Right atrium auricular region (tissue), 2 donors: ENCODE data around the gene ANKRD66. TPM values are rescaled to one million over a fixed set of nuclear protein-coding genes. Genes with fewer than 3 reads are reported as not detected.

Experiments
- DNase-seq: peaks from one replicate; pipeline ENCODE4 v3.0.0-alpha.2; 2019; ENCODE audit warnings: low spot score
- H3K27ac ChIP-seq, 2 donors: fragments of 200-600 bp; sonication (generic); 1 replicate in 1 of 2; 2 replicates in 1 of 2; pipeline ENCODE4 v1.5.1; 2016 to 2019
- H3K27me3 ChIP-seq, 2 donors: fragments of 200-600 bp; sonication (generic); one replicate each; pipeline versions ENCODE4 v1.5.1 to v1.6.0; 2017 to 2019
- H3K36me3 ChIP-seq: fragments of 200-600 bp; sonication (generic); one replicate; pipeline ENCODE4 v1.5.1; 2016
- H3K4me1 ChIP-seq, 2 donors: fragments of 200-600 bp; sonication (generic); one replicate each; pipeline versions ENCODE4 v1.5.1 to v1.6.0; 2017 to 2019
- H3K4me3 ChIP-seq, 2 donors: fragments of 200-600 bp; sonication (generic); 1 replicate in 1 of 2; 2 replicates in 1 of 2; pipeline ENCODE4 v1.5.1; 2017 to 2019; ENCODE audit warnings: mild to moderate bottlenecking in 1 of 2, moderate library complexity in 1 of 2
- H3K9me3 ChIP-seq, 2 donors: fragments of 200-600 bp; sonication (generic); one replicate each; pipeline ENCODE4 v1.5.1; 2019
- total RNA-seq, 2 donors: library from RNA; depleted of rRNA; stranded (reverse); fragments of >200 nt; gene quantifications; one replicate each; pipeline ENCODE4 v1.1.0, GENCODE V29; 2016
- TF ChIP-seq, protein P1 (sequence below), 2 donors: fragments of 200-600 bp; sonication (generic); IDR thresholded peaks; one replicate each; pipeline ENCODE4 v1.5.1; 2019; ENCODE audit warnings: antibody characterized with exemption in 2 of 2

ANKRD66 gene
- total RNA-seq, 2 donors from 2014 or later = not detected

DNA sequence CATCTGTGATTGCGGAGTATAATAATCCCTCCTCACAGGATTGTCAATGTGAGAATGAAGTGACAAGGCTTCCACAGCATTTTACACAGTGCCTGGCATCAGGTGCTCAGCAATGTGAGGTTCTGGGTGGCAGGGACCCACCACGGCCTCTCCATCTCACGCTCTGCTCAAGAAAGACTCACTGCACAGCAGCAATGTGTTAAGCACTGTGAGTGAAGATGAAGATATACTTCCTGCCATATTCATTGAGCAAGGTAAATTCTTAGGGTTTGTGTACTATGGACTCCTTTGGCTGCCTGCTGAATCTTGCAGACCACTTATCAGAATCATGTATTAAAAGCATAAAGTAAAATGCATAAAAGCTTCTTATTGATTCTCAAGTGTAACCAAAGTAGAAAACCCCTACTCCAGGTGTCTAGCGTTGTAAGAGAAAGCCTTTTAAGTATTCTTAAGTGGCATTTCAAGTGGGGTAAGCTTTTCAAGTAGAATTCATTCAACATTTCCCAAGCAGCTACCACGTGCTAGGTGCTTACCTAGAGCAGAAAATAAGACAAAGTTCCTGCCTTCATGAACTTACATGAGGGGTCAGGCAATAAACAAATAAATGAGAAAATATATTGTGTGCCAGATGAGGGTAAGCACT is 29.5 kb downstream of the ANKRD66 start:
- Histone ChIP-seq H3K27me3 (no peaks in the 10 kb centered on the region), H3K36me3 (no peaks in the 10 kb centered on the region), H3K4me1 (peaks cover 4 to 23% of the 10 kb centered on the region in 2 donors), H3K9me3 (no peaks in the 10 kb centered on the region), H3K27ac (no peak overlapping the region), H3K4me3 (no peak overlapping the region)
- DNase-seq = no peak
- TF ChIP-seq, protein P1, sequence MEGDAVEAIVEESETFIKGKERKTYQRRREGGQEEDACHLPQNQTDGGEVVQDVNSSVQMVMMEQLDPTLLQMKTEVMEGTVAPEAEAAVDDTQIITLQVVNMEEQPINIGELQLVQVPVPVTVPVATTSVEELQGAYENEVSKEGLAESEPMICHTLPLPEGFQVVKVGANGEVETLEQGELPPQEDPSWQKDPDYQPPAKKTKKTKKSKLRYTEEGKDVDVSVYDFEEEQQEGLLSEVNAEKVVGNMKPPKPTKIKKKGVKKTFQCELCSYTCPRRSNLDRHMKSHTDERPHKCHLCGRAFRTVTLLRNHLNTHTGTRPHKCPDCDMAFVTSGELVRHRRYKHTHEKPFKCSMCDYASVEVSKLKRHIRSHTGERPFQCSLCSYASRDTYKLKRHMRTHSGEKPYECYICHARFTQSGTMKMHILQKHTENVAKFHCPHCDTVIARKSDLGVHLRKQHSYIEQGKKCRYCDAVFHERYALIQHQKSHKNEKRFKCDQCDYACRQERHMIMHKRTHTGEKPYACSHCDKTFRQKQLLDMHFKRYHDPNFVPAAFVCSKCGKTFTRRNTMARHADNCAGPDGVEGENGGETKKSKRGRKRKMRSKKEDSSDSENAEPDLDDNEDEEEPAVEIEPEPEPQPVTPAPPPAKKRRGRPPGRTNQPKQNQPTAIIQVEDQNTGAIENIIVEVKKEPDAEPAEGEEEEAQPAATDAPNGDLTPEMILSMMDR (IDR thresholded peaks at IDR 0.05) = no peak

DNA sequence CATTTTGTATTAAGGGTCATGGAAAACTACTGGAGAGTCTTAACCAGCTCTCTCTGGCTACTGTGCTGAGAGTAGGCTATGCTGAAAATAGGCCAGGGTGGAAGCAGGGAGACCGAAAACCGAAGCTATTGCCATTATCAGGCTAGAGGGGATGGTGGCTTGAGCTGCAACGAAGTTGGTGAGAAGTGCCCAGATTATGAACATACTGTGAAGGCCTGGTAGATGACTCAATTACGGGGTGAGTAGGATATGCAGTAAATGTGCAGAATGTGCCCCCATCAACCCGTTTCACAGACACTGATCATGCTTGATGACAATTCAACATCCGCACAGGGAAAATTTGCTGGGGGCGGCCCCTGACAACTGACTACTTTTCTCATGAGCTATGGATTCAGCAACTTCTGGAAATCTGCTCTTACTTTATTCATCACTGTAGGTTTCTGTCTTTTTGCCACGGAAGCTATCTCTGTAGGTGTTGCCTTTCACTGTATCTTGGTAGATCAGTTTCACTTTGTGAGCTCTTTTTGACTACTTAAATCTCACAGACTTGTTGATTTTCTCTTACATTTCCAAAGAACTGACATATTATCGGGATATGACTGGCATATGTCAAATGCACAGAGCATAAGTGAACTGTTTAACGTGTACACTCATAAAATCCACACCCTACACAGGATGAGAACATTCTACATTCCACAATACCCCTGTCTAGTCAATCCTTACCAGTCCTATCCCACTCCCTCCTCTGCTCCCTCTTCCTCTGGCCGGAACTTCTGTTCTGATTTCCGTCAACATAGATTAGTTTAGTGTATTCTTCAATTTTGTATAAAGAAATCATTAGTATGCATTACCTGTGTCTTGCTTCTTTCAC is 31.0 kb downstream of the ANKRD66 start:
- no peak for DNase-seq
- Histone ChIP-seq H3K4me1 (peaks cover 0 to 8% of the 10 kb centered on the region in 2 donors), H3K27me3 (no peaks in the 10 kb centered on the region), H3K27ac (no peak overlapping the region), H3K36me3 (no peaks in the 10 kb centered on the region), H3K4me3 (no peak overlapping the region), H3K9me3 (no peaks in the 10 kb centered on the region)
- TF ChIP-seq, protein P1 (IDR thresholded peaks at IDR 0.05) = no peak

DNA sequence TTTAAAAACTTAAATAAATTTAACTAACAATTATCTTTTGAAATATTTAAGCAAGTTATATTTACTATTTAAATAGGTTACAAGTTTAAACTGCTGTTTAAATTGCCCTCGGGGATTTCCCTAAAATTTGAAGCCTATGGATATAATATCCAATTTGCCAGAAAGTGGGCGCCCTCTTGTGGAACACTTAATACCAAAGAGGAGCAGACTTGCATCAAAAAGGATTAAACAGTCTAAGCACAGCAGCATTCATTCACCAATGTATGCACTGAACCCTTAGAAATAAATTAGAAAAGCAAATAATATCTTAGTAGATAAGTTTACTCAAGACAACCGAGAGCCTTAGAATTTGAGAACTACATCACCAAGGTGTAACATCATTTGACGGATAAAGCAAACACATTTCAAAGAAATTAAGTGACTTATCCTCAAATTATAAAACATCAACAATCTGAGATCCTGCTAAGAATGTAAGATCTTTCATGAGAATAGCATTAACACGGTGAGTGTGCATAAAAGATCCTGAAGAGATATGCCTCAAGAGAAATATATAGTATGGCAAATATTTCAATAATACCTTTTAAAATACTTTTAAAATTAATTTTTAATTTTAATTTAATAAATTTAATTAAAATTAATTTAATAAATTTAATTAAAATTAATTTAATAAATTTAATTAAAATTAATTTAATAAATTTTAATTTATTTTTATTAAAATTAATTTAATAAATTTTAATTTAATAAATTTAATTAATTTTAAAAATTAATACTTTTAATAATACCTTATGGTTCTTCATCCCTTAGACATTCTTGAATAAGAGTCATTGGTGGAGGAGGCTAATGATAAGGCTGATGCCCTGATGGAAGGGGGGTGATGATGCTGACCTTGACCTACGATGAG is 35.0 kb downstream of the ANKRD66 start:
- H3K4me3 ChIP-seq = no peak overlapping the region
- H3K9me3 ChIP-seq = no peaks in the 10 kb centered on the region
- DNase-seq = no peak
- H3K27me3 ChIP-seq = no peaks in the 10 kb centered on the region
- no peaks in the 10 kb centered on the region for H3K4me1 ChIP-seq
- H3K27ac ChIP-seq = no peak overlapping the region
- H3K36me3 ChIP-seq = no peaks in the 10 kb centered on the region
- TF ChIP-seq, protein P1 (IDR thresholded peaks at IDR 0.05) = peak; percentile 62 to 75

- TF ChIP-seq, protein P1 (IDR thresholded peaks at IDR 0.05) = no peak
- H3K4me1 ChIP-seq = no peaks in the 10 kb centered on the region
- no peak overlapping the region for H3K27ac ChIP-seq
- no peaks in the 10 kb centered on the region for H3K9me3 ChIP-seq
- DNase-seq = no peak
- no peaks in the 10 kb centered on the region for H3K36me3 ChIP-seq
- H3K27me3 ChIP-seq = no peaks in the 10 kb centered on the region
- no peak overlapping the region for H3K4me3 ChIP-seq
Measured at GRCh38 chr6:46784535-46784934, 37.8 kb downstream of the ANKRD66 start.

DNA sequence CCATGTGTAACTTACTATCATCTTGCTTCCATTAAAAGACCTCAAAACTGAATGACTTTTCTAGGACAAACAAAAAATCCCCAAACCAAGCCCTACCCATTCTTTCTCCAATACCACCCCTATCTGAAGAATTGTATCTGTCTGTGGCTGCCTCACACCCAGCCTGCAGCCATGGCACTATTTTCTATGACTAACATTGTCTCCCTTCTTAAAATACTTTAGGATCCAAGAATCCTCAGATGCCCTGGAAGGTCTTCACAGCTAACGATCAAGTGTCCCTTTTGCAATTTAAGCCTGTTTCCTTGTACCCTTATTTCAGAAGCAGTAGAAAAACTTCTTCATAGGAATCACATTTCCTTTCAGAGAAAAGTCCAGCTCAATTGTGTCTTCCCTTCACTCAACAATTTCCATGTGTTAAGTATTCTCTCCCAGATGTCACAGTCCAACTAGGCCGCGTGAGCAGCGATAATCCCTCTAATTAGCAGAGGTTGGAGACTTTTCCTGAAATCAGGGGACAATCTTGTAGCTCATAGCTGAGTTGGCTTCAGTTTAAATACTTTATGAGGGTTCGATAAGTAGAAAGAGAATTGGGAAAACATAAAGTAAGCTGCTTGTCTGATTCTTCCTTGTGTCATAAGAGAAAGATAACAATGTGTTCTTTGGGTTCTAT is 41.3 kb downstream of the ANKRD66 start:
- no peaks in the 10 kb centered on the region for H3K36me3 ChIP-seq
- H3K4me3 ChIP-seq = no peak overlapping the region
- no peak overlapping the region for H3K27ac ChIP-seq
- TF ChIP-seq, protein P1 (IDR thresholded peaks at IDR 0.05) = no peak
- no peaks in the 10 kb centered on the region for H3K4me1 ChIP-seq
- no peaks in the 10 kb centered on the region for H3K9me3 ChIP-seq
- no peaks in the 10 kb centered on the region for H3K27me3 ChIP-seq
- no peak for DNase-seq
